HG02840 (cell line): ENCODE data around the gene RND2.
"Not testable (repeated sequence)": the region's sequence is repeated elsewhere in the genome, so short reads cannot be mapped to it uniquely, and the experiment has no call there.

Experiments used
- ATAC-seq: cut with Tn5 transposase; IDR thresholded peaks from one replicate; pipeline ENCODE4 v1.9.1; 2021; ENCODE audit warnings: mild to moderate bottlenecking, moderate library complexity, moderate number of reproducible peaks; ENCODE audit not compliant: unreplicated experiment, low FRiP score

Gene RND2

DNA sequence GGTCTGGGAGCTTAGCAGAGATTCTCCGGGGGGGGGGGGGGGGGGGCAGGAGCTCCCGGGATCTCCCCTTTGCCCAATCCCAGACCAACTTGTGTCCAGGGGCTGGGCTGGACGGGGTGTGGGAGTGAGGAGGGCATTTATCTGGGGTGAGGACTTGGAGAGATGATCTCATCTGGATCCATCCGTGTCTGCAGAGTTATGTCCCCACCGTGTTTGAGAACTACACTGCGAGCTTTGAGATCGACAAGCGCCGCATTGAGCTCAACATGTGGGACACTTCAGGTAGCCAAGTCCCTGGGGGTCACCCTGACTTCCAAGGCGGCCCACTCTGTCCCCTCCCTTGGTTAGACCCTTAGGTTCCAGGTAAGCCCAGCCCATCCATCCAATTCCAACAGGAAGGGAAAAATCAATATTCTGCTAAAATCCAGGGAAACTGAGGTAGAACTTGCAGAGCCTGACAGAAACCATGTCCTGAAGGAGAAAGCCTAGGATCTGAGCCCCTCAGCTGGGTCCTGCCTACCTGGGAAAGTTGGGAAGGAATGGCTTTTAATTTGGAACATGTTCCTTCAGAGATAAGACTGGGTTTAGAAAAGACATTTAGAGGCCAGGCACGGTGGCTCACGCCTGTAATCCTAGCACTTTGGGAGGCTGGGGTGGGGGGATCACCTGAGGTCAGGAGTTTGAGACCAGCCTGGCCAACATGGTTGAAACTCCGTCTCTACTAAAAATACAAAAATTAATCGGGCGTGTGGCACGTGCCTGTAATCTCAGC, 921 bp downstream of the RND2 start:
- ATAC-seq, result no peak

GRCh38 chr17:43026595-43026994, 1.6 kb downstream of the RND2 start:
- no peak for ATAC-seq

DNA sequence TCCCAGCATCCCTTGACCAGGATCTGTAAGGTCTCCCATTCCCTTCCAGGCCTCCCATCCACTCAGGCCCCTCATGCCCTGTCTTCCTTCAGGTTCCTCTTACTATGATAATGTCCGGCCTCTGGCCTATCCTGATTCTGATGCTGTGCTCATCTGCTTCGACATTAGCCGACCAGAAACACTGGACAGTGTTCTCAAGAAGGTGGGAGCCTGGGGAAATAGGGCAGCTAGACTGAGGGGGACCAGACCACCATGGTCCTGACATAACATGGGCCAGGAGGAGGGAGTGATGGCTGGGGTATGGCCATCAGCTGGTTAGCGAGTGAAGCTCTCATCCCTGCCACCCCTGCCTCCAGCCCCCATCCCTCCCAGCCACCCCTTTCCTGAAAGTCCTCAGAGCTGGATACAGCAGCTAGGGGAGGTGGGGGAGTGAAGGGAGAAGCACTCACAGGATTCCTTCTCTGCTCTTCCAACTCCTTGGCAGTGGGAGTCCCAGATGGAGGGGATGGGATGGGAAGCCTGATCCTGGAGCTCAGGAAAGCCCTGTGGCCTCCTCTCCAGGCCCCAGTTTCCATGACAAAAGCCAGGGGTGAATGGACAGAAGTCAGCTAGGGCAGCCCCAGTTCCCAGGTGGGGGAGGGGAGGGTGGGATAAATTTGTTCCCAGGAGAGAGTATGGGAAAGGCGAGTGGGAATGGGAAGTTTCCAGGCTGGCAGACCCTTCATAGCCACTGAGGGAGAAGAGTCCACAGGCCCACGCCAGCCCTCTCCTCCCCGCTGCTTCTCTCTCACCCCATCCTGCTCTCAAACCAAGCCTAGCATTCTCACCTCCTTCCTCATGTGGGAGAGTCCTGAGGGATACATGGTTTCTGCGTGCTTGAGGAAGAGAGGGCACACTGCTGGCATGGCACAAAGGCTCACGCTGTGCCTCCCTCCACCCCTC, 2.3 kb downstream of the RND2 start:
- ATAC-seq, result no peak

DNA sequence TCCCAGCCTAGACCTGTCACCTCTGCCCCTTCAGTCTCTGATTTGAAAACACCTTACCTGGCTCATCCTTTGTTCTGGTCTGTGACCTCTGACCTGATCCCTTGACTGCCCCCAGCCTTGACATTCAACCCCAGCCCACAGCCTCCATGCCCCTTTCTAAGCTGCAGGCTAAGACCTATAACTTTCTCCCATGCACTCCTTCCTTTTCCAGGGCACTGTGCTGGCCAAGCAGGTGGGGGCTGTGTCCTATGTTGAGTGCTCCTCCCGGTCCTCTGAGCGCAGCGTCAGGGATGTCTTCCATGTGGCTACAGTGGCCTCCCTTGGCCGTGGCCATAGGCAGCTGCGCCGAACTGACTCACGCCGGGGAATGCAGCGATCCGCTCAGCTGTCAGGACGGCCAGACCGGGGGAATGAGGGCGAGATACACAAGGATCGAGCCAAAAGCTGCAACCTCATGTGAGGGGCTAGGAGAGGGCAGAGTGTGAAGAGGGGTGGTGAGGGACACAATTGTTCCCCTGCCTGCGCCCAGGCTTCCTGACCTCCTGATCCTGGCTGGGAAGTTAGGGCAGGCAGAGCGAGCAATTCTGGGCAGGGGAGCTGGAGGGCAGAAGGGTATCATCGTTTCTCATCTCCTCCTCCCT, 3.3 kb downstream of the RND2 start:
- ATAC-seq, result no peak

- no peak for ATAC-seq
Measured at GRCh38 chr17:43030137-43030767, 5.2 kb downstream of the RND2 start.

- ATAC-seq, result no peak
Measured at GRCh38 chr17:43031666-43032065, 6.6 kb downstream of the RND2 start.

- ATAC-seq, result no peak
Measured at GRCh38 chr17:43033948-43034881, 9.2 kb downstream of the RND2 start.

- no peak for ATAC-seq
Measured at GRCh38 chr17:43034894-43035293, 9.9 kb downstream of the RND2 start.

- no peak for ATAC-seq
Measured at GRCh38 chr17:43039646-43040045, 14.6 kb downstream of the RND2 start.

GRCh38 chr17:43040655-43041054, 15.6 kb downstream of the RND2 start:
- no peak for ATAC-seq

- no peak for ATAC-seq
Measured at GRCh38 chr17:43042025-43042628, 17.1 kb downstream of the RND2 start.

GRCh38 chr17:43043307-43043706, 18.3 kb downstream of the RND2 start:
- ATAC-seq, result no peak

GRCh38 chr17:43044024-43044423, 19.0 kb downstream of the RND2 start:
- no peak for ATAC-seq

DNA sequence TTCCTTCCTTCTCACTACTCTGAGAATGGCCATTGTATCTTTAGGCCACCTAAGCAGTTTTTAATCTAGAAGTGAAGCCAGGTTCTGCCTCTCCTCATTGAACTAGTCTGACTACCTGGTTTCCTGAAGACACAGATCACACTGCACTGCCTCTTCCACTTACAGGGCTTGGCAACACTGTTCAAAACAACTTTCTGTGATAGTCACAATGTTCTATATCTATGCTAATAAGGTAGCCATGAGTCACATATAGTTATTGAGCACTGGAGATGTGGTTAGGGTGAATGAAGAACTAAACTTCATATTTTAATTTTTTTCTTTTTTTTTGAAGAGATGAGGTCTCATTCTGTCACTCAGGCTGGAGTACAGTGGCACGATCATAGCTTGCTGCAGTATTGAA, 26.9 kb downstream of the RND2 start:
- ATAC-seq, result no peak

GRCh38 chr17:43053008-43053407, 28.0 kb downstream of the RND2 start:
- ATAC-seq, result not testable (repeated sequence)

DNA sequence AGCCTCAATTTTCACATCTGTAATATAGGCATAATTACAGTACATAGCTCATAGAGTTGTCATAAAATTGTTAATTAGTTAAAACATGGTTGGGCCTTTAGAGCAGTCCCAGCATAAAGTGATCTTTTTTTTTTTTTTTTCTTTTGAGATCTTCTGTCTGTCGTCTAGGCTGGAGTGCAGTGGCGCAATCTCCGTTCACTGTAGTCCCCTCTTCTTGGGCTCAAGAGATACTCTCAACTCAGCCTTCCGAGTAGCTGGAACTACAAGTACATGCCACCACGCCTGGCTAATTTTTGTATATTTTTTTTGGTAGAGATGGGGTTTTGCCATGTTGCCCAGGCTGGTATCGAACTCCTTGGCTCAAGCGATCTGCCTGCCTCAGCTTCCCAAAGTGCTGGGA, 31.0 kb downstream of the RND2 start:
- no peak for ATAC-seq

GRCh38 chr17:43062984-43063638, 38.1 kb downstream of the RND2 start:
- ATAC-seq, result no peak

DNA sequence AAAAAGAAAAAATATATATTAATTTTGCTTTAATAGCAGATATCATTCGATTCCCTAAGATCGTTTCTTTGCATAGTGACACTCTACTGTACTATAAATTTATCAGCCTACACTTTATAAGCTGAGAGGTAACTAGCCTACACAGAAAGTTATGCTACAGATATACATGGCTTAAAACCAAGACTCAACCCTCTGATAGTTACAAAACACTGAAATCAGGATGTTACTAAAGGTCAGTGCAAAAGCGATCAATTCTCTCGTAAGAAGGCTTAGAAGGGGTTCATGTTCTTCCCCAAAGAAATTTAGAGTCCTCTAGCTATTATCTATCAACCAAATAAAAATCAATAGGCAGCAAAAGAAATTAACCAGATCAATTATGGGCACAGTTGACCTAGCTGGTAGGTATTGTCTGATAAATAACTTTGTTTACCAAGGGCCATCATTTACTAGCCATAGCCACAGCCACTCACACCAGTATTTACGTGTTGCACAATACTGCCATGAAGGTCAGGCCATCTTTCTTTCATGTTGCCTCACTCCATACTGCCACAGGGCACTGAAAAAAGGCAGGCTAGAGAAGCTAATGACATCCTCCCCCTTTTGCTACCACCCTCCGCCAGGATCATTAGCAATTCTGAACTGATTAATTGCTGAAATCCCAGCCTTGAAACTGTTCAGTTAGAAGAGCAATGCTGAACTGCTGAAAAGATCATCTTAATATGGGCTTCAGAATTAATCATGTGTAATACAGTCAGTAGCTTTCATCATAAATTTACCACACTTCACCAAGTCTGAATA, 43.7 kb downstream of the RND2 start:
- no peak for ATAC-seq
